Measurements from ENCODE around the gene CNGA3.

CNGA3 gene

GRCh38 chr2:98377544-98377943, 31.3 kb downstream of the CNGA3 start:
- DNase-seq (ENCODE audit: low spot score), result no peak

GRCh38 chr2:98378196-98378595, 31.9 kb downstream of the CNGA3 start:
- DNase-seq (ENCODE audit: low spot score), result no peak

GRCh38 chr2:98378901-98379300, 32.6 kb downstream of the CNGA3 start:
- no peak for DNase-seq (ENCODE audit: low spot score)

GRCh38 chr2:98379311-98380202, 33.3 kb downstream of the CNGA3 start:
- DNase-seq (ENCODE audit: low spot score), result no peak

GRCh38 chr2:98380203-98380535, 33.9 kb downstream of the CNGA3 start:
- no peak for DNase-seq (ENCODE audit: low spot score)

GRCh38 chr2:98381494-98381893, 35.2 kb downstream of the CNGA3 start:
- no peak for DNase-seq (ENCODE audit: low spot score)

- DNase-seq (ENCODE audit: low spot score), result no peak
Observed at GRCh38 chr2:98382086-98382485, 35.8 kb downstream of the CNGA3 start.

- DNase-seq (ENCODE audit: low spot score), result no peak
Observed at GRCh38 chr2:98382739-98383138, 36.5 kb downstream of the CNGA3 start.

- no peak for DNase-seq (ENCODE audit: low spot score)
Observed at GRCh38 chr2:98383166-98383565, 36.9 kb downstream of the CNGA3 start.

GRCh38 chr2:98385050-98385699, 38.9 kb downstream of the CNGA3 start:
- DNase-seq (ENCODE audit: low spot score), result peak; percentile 72

GRCh38 chr2:98387478-98387877, 41.2 kb downstream of the CNGA3 start:
- no peak for DNase-seq (ENCODE audit: low spot score)

GRCh38 chr2:98388081-98388480, 41.8 kb downstream of the CNGA3 start:
- no peak for DNase-seq (ENCODE audit: low spot score)

GRCh38 chr2:98388601-98389250, 42.5 kb downstream of the CNGA3 start:
- no peak for DNase-seq (ENCODE audit: low spot score)

- DNase-seq (ENCODE audit: low spot score), result no peak
Observed at GRCh38 chr2:98389251-98389605, 43.0 kb downstream of the CNGA3 start.

- no peak for DNase-seq (ENCODE audit: low spot score)
Observed at GRCh38 chr2:98390571-98391476, 44.6 kb downstream of the CNGA3 start.

GRCh38 chr2:98391581-98392270, 45.5 kb downstream of the CNGA3 start:
- no peak for DNase-seq (ENCODE audit: low spot score)

GRCh38 chr2:98393354-98393753, 47.1 kb downstream of the CNGA3 start:
- DNase-seq (ENCODE audit: low spot score), result no peak

- no peak for DNase-seq (ENCODE audit: low spot score)
Observed at GRCh38 chr2:98394595-98395153, 48.4 kb downstream of the CNGA3 start.

GRCh38 chr2:98395977-98396376, 49.7 kb downstream of the CNGA3 start:
- no peak for DNase-seq (ENCODE audit: low spot score)

GRCh38 chr2:98396745-98397355, 50.6 kb downstream of the CNGA3 start:
- DNase-seq (ENCODE audit: low spot score), result no peak

GRCh38 chr2:98399140-98399539, 52.9 kb downstream of the CNGA3 start:
- DNase-seq (ENCODE audit: low spot score), result no peak

Data from kidney tubule cell (primary cell).